Measurements from ENCODE around the gene CLCN1. TPM values are rescaled to one million over a fixed set of nuclear protein-coding genes. Genes with fewer than 3 reads are reported as not detected.

The CLCN1 gene
- total RNA-seq, 2 experiments from 2014 or later, result not detected

GRCh38 chr7:143384148-143384547 lies 68.2 kb downstream of the CLCN1 start:
- no peak overlapping the region for H3K27ac ChIP-seq (ENCODE audit: low read depth, low read length, poor library complexity, severe bottlenecking)

GRCh38 chr7:143384661-143385631 lies 69.0 kb downstream of the CLCN1 start:
- H3K4me3 ChIP-seq (ENCODE audit: low read depth, low read length, poor library complexity, severe bottlenecking), result no peak overlapping the region
- TF ChIP-seq EZH2phosphoT487 (IDR thresholded peaks at IDR 0.05; ENCODE audit: borderline replicate concordance, low read depth, low read length), result no peak
- TF ChIP-seq CTCF (conservative IDR thresholded peaks at IDR 0.05; ENCODE audit: low read length), result no peak
- no peaks in the 10 kb centered on the region for H3K4me1 ChIP-seq (ENCODE audit: insufficient read depth, low read length, poor library complexity, severe bottlenecking)
- intact Hi-C loops (cut with micrococcal nuclease; ENCODE audit: unreplicated experiment), result no loop called here
- DNase-seq (ENCODE audit: low spot score), result no peak
- CTCF ChIA-PET (ENCODE audit: unreplicated experiment), result no interaction called here
- H3K9me2 ChIP-seq (ENCODE audit: insufficient read depth, low read length), result no peaks in the 10 kb centered on the region
- no peak overlapping the region for H3K27ac ChIP-seq (ENCODE audit: low read depth, low read length, poor library complexity, severe bottlenecking)
- no TSS peak for BruUV-seq (replicated peaks)
- no peaks in the 10 kb centered on the region for H3K79me2 ChIP-seq (ENCODE audit: insufficient read depth, low read depth, low read length)
- H3K36me3 ChIP-seq (ENCODE audit: insufficient read depth, low read length), result no peaks in the 10 kb centered on the region
- no peak overlapping the region for H3K4me2 ChIP-seq (ENCODE audit: low read length)
- no peaks in the 10 kb centered on the region for H4K20me1 ChIP-seq (ENCODE audit: insufficient read depth, low read length)
- no peaks in the 10 kb centered on the region for H3K9me3 ChIP-seq (ENCODE audit: low read length)
- POLR2A ChIA-PET, result interaction anchor here (0.6 kb wide), 1 partner anchor 95 kb away, joined by 7 read pairs; no protein-coding TSS in a partner anchor
- no peak overlapping the region for H2AFZ ChIP-seq (ENCODE audit: low read length)

More at GRCh38 chr7:143384148-143384547, 68.2 kb downstream of the CLCN1 start:
- TF ChIP-seq EZH2phosphoT487 (IDR thresholded peaks at IDR 0.05; ENCODE audit: borderline replicate concordance, low read depth, low read length), result no peak
- TF ChIP-seq CTCF (conservative IDR thresholded peaks at IDR 0.05; ENCODE audit: low read length), result no peak
- Histone ChIP-seq H3K4me1 (ENCODE audit: insufficient read depth, low read length, poor library complexity, severe bottlenecking) (no peaks in the 10 kb centered on the region), H3K9me3 (ENCODE audit: low read length) (no peaks in the 10 kb centered on the region), H4K20me1 (ENCODE audit: insufficient read depth, low read length) (no peaks in the 10 kb centered on the region), H3K4me3 (ENCODE audit: low read depth, low read length, poor library complexity, severe bottlenecking) (no peak overlapping the region), H3K36me3 (ENCODE audit: insufficient read depth, low read length) (no peaks in the 10 kb centered on the region), H2AFZ (ENCODE audit: low read length) (no peak overlapping the region), H3K79me2 (ENCODE audit: insufficient read depth, low read depth, low read length) (no peaks in the 10 kb centered on the region), H3K9me2 (ENCODE audit: insufficient read depth, low read length) (no peaks in the 10 kb centered on the region), H3K4me2 (ENCODE audit: low read length) (no peak overlapping the region)
- DNase-seq (ENCODE audit: low spot score), result no peak
- BruUV-seq (replicated peaks), result no TSS peak
- POLR2A ChIA-PET, result no interaction called here
- intact Hi-C loops (cut with micrococcal nuclease; ENCODE audit: unreplicated experiment), result no loop called here
- CTCF ChIA-PET (ENCODE audit: unreplicated experiment), result no interaction called here

Data from OCI-LY7 (cell line).